Kidney epithelial cell (primary cell): ENCODE results near the gene ZNF768. TPM values are rescaled to one million over a fixed set of nuclear protein-coding genes. Genes with fewer than 3 reads are reported as not detected.

Experiments used
- DNase-seq: peaks from one replicate; pipeline ENCODE4 v3.0.0-alpha.2; 2010; ENCODE audit warnings: low read depth
- H3K27me3 ChIP-seq: 2 replicates; pipeline ENCODE4 v1.6.0; 2011; ENCODE audit warnings: low read length; ENCODE audit not compliant: control insufficient read depth, insufficient read depth
- H3K36me3 ChIP-seq: 2 replicates; pipeline ENCODE4 v1.5.1; 2011; ENCODE audit warnings: low read length; ENCODE audit not compliant: control insufficient read depth, insufficient read depth
- H3K4me3 ChIP-seq: 2 replicates; pipeline ENCODE4 v1.5.1; 2011; ENCODE audit warnings: low read depth, mild to moderate bottlenecking, control low read depth, low read length
- total RNA-seq: library from RNA; depleted of rRNA; stranded (reverse); fragments of >200 nt; gene quantifications from 2 replicates; pipeline ENCODE4 v1.2.3, GENCODE V29; 2015
- TF ChIP-seq, protein P1 (sequence below): IDR thresholded peaks from 2 replicates; pipeline ENCODE4 v1.5.1; 2011; ENCODE audit warnings: mild to moderate bottlenecking, moderate library complexity, low read length, control low read depth, inconsistent platforms; ENCODE audit not compliant: insufficient read depth, poor library complexity, severe bottlenecking

Gene ZNF768
- total RNA-seq, 1 donor from 2014 or later = 59.5 TPM

DNA sequence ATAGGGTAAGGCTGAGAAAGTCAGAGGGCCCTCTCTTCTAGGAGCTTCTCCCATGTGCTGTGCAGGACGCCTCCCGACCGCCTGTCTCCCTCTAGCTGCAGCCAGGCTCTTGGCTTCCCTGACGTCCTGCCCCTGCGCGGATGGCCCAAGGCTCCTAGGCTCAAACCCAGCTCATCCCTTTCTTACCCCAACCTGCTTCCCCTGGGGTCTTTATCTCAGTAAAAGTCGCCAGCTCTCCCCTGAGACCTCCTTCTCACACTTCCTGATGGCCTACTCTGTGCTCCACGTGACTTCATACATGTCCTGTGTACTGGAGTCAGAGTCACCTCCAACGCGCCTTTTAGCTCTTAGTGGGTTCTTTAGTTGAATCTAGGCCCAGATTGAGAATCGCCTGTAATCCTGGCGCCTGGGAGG is 9.4 kb upstream of the ZNF768 start:
- peak overlapping the region; percentile 70 for H3K4me3 ChIP-seq
- no peaks in the 10 kb centered on the region for H3K36me3 ChIP-seq
- H3K27me3 ChIP-seq = no peaks in the 10 kb centered on the region
- no peak for DNase-seq
- TF ChIP-seq, protein P1, sequence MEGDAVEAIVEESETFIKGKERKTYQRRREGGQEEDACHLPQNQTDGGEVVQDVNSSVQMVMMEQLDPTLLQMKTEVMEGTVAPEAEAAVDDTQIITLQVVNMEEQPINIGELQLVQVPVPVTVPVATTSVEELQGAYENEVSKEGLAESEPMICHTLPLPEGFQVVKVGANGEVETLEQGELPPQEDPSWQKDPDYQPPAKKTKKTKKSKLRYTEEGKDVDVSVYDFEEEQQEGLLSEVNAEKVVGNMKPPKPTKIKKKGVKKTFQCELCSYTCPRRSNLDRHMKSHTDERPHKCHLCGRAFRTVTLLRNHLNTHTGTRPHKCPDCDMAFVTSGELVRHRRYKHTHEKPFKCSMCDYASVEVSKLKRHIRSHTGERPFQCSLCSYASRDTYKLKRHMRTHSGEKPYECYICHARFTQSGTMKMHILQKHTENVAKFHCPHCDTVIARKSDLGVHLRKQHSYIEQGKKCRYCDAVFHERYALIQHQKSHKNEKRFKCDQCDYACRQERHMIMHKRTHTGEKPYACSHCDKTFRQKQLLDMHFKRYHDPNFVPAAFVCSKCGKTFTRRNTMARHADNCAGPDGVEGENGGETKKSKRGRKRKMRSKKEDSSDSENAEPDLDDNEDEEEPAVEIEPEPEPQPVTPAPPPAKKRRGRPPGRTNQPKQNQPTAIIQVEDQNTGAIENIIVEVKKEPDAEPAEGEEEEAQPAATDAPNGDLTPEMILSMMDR = peak; percentile 84

DNA sequence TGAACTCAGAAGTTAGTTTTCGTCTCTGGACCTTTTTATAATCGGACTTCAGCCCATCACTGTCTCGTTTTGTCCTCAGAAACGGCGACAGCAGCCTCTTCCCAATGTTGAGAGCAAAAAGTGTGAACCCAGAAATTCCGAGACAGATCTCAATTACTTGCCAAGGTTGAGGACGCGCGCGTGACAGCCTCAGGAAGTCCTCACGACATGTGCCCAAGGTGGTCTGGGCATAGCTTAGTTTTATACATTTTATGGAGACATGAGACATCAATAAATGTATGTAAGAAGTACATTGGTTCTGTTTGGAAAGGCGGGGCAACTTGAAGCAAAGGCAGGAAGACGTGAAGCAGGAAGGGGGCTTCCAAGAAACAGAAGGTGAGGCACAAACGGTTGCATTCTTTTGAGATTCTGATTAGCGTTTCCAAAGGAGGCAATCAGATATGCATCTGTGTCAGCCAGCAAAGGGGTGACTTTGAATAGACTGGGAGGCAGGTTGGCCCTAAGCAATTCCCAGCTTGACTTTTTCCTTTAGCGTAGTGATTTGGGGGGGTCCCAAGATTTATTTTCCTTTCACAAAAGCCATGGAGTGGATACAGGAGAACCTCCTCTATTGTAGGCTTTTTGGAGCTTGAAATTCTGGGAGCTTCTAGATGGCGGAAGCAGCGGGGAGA is 8.9 kb upstream of the ZNF768 start:
- peak overlapping the region; percentile 70 for H3K4me3 ChIP-seq
- TF ChIP-seq, protein P1 = no peak

DNA sequence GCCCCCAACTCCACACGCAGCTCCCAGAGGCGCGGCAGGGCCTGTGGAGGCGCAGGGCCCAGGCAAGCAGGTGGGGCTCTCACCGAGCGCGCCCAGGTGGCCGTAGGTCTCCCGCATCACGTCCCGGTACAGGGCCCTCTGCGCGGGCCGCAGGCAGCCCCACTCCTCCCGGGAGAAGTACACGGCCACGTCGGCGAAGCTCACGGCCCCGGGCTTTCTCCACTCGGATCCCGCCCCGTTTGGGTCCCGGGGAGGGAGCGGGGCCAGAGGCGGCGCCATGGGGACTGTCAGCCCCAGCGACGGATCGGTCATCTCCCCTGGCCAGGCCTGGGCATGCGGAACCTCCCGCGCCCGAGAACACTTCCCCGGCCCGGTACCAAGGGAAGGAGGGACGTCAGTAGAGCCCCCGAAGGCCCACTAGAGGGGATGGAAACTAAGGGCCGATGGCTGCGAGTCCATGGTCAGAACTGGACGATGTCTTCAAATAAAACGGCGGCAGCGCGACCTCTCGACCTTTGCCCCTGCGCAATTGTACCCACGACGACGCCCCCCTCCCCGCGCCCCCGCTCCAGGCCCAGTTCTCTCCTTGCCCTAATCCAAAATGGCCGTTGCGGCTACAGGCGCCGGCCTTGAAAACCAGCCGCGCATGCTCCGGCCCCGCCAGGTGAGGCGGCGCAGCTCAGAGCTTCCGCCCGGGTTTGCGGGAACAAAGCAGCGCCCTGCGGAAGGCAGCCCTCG is 8.2 kb upstream of the ZNF768 start, which contains the start of gene ZNF747:
TSS of gene ZNF747 (minus strand) at position 491 of the 738 bp plus-strand sequence. CDS start at position 312, 179 bp downstream.
- Histone ChIP-seq H3K27me3 (no peaks in the 10 kb centered on the region), H3K36me3 (no peaks in the 10 kb centered on the region), H3K4me3 (peak within 1 kb of the TSS; percentile 70)
- TF ChIP-seq, protein P1 = no peak
- no peak for DNase-seq

More for the DNA sequence above, 8.9 kb upstream of the ZNF768 start:
- Histone ChIP-seq H3K36me3 (no peaks in the 10 kb centered on the region), H3K27me3 (no peaks in the 10 kb centered on the region)
- no peak for DNase-seq

DNA sequence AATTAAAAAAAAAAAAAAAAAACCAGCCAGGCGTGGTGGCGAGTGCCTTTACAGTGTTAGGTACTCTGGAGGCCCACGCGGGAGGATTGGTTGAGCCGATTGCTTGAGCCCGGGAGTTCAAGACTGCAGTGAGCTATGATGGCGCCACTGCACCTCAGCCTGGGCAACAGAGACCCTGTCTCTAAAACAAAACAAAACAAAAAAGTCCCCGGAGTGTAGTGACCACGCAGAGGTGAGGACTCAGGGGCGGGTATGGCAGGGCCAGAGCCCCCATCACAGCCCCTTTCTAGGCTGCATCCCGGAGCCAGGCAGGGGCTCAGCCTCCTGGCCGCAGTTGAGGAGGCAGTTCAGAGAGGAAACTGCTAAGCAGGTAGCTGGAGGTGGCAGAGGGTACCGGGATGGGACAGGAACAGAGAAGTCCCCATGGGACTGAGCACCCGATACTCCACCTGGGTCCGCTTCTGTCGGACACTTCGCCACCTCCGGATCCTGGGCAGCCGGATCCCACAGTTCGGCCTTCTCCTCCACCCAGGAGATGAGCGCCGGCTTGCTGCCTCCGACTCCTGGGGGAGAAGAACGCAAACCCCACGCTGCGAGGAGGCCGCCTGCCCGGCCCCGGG is 7.5 kb upstream of the ZNF768 start:
- H3K27me3 ChIP-seq = no peaks in the 10 kb centered on the region
- no peak for DNase-seq
- TF ChIP-seq, protein P1 = no peak
- H3K4me3 ChIP-seq = peak overlapping the region; percentile 70
- H3K36me3 ChIP-seq = no peaks in the 10 kb centered on the region

DNA sequence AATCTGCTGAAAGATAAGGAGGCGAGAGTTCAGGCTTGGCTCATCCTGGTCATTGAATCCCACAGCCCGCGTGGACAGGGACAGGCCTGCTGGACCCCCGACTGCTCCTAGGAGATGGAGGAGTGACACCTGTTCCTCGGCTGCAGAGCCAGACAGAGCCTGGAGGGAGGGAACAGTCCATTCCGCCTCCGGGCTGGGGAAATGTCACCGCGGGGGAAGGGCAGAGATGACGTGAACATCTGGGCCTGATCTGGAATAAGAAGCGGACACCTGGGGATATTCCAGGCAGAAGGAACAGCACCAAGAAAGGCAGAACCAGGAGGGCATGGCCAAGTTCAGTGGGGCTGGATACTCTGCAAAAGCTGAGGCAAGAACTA is 6.8 kb upstream of the ZNF768 start:
- TF ChIP-seq, protein P1 = no peak
- Histone ChIP-seq H3K4me3 (no peak overlapping the region), H3K36me3 (no peaks in the 10 kb centered on the region), H3K27me3 (no peaks in the 10 kb centered on the region)
- no peak for DNase-seq
